Left colon (tissue), 2 donors: ENCODE results near the gene USP5. TPM values are rescaled to one million over a fixed set of nuclear protein-coding genes. Genes with fewer than 3 reads are reported as not detected.

Source experiments
- ATAC-seq: fragments of 200-7000 bp; cut with Tn5 transposase; one replicate; pipeline ENCODE4 v1.9.1; 2020; ENCODE audit warnings: mild to moderate bottlenecking, moderate library complexity
- DNase-seq, 2 donors: peaks; one replicate each; pipeline ENCODE4 v3.0.0-alpha.2; 2020
- intact Hi-C, 2 donors: fragments of 100-400 bp; cut with DNase I in 1 of 2; cut with micrococcal nuclease in 1 of 2; formaldehyde crosslinking; loops; one replicate each; pipeline versions ENCODE4 v1.11.2 to v1.14.0; 2022; cut with DNase I, micrococcal nuclease
- total RNA-seq, 2 donors: library from RNA; stranded (reverse); fragmentation: NEBNext Ultra II Directional; extraction: Animal tissue kit (Norgen Biotek cat#: 25700); gene quantifications; one replicate each; pipeline ENCODE4 v1.2.1, GENCODE V29; 2021
- donor health status: DM: no; HTN: no; CAD: no.
- donor health status: DM: yes; HTN: yes; CAD: no.

Gene USP5
- total RNA-seq, 2 donors from 2014 or later = 68.5 to 81.4 TPM

- intact Hi-C loops = no loop called here
- no peak for DNase-seq
- no peak for ATAC-seq
These were observed 14.4 kb upstream of the USP5 start for GRCh38 chr12:6837370-6838060.

GRCh38 chr12:6838854-6839253 is 13.1 kb upstream of the USP5 start:
- ATAC-seq = no peak
- intact Hi-C loops = no loop called here
- DNase-seq = no peak

GRCh38 chr12:6839482-6840201 is 12.3 kb upstream of the USP5 start:
- ATAC-seq (peak; percentile 19), DNase-seq (peak; percentile 56 to 61)
- intact Hi-C loops = no loop called here

GRCh38 chr12:6840330-6840729 is 11.6 kb upstream of the USP5 start:
- ATAC-seq (no peak), DNase-seq (no peak)
- intact Hi-C loops = no loop called here

- intact Hi-C loops = no loop called here
- no peak for ATAC-seq
- DNase-seq = no peak
These were observed 11.0 kb upstream of the USP5 start, which contains the start of gene GNB3 for GRCh38 chr12:6840761-6841515. GNB3 (plus strand) TSS chr12:6840925; CDS start chr12:6841288, 363 bp downstream.

- intact Hi-C loops = no loop called here
- DNase-seq (no peak), ATAC-seq (no peak)
These were observed 9.9 kb upstream of the USP5 start for GRCh38 chr12:6842075-6842474.

GRCh38 chr12:6843118-6843902 is 8.6 kb upstream of the USP5 start:
- no peak for DNase-seq
- ATAC-seq = peak; percentile 54
- intact Hi-C loops = no loop called here

- DNase-seq (no peak), ATAC-seq (no peak)
- intact Hi-C loops = no loop called here
These were observed 6.6 kb upstream of the USP5 start for GRCh38 chr12:6845395-6845794.

- DNase-seq = no peak
- intact Hi-C loops = no loop called here
- ATAC-seq = no peak
These were observed 5.6 kb upstream of the USP5 start for GRCh38 chr12:6846316-6846869.

- ATAC-seq (no peak), DNase-seq (no peak)
- intact Hi-C loops = no loop called here
These were observed 4.3 kb upstream of the USP5 start for GRCh38 chr12:6847676-6848075.

- DNase-seq = no peak
- ATAC-seq = no peak
- intact Hi-C loops = no loop called here
These were observed 2.5 kb upstream of the USP5 start for GRCh38 chr12:6849427-6849826.

- ATAC-seq (no peak), DNase-seq (no peak)
- intact Hi-C loops = no loop called here
These were observed 1.9 kb upstream of the USP5 start for GRCh38 chr12:6849976-6850560.

GRCh38 chr12:6850796-6851152 is 1.2 kb upstream of the USP5 start:
- DNase-seq (no peak), ATAC-seq (peak; percentile 12)
- intact Hi-C loops = no loop called here

GRCh38 chr12:6851153-6851920 is 613 bp upstream of the USP5 start, which contains the start of gene CDCA3:
CDCA3 (minus strand) TSS chr12:6851286; CDS start chr12:6850952, 334 bp downstream.
- ATAC-seq = peak; percentile 74
- peak; percentile 95 to 99 for DNase-seq
- intact Hi-C loops = no loop called here

- intact Hi-C loops = no loop called here
- DNase-seq = peak; percentile 52 to 66
- ATAC-seq = no peak
These were observed 853 bp downstream of the USP5 start for GRCh38 chr12:6852651-6853354.

- ATAC-seq (no peak), DNase-seq (no peak)
- intact Hi-C loops = no loop called here
These were observed 1.7 kb downstream of the USP5 start for GRCh38 chr12:6853626-6854025.

- ATAC-seq (no peak), DNase-seq (no peak)
- intact Hi-C loops = no loop called here
These were observed 2.1 kb downstream of the USP5 start for GRCh38 chr12:6854036-6854435.
